Endothelial cell (in vitro differentiated cells): ENCODE results near the gene ATP2C2. TPM values are rescaled to one million over a fixed set of nuclear protein-coding genes. Genes with fewer than 3 reads are reported as not detected.
A peak's percentile ranks its signal among the peaks of the same experiment; 100 is the strongest.

Experiments
- DNase-seq: peaks from one replicate; pipeline ENCODE4 v3.0.0; 2021; ENCODE audit warnings: low spot score
- H3K27ac Mint-ChIP-seq: one replicate; pipeline ENCODE4 v1.8.0; 2021; ENCODE audit warnings: mixed read lengths, inconsistent platforms; ENCODE audit not compliant: unreplicated experiment
- H3K27me3 Mint-ChIP-seq: one replicate; pipeline ENCODE4 v1.8.0; 2021; ENCODE audit warnings: mild to moderate bottlenecking, moderate library complexity, mixed read lengths, inconsistent platforms; ENCODE audit not compliant: unreplicated experiment
- H3K36me3 Mint-ChIP-seq: one replicate; pipeline ENCODE4 v1.8.0; 2021; ENCODE audit warnings: mild to moderate bottlenecking, low read depth, mixed read lengths, inconsistent platforms; ENCODE audit not compliant: unreplicated experiment
- H3K4me1 Mint-ChIP-seq: one replicate; pipeline ENCODE4 v1.8.0; 2021; ENCODE audit warnings: mild to moderate bottlenecking, mixed read lengths, inconsistent platforms; ENCODE audit not compliant: unreplicated experiment
- H3K4me3 Mint-ChIP-seq: one replicate; pipeline ENCODE4 v1.8.0; 2021; ENCODE audit warnings: mild to moderate bottlenecking, mixed read lengths, inconsistent platforms; ENCODE audit not compliant: unreplicated experiment
- H3K9me3 Mint-ChIP-seq: one replicate; pipeline ENCODE4 v1.8.0; 2021; ENCODE audit warnings: mixed read lengths, inconsistent platforms; ENCODE audit not compliant: unreplicated experiment
- total RNA-seq: library from RNA; stranded (reverse); fragmentation: NEBNext Ultra II Directional; extraction: Animal tissue kit (Norgen Biotek cat#: 25700); gene quantifications from one replicate; pipeline ENCODE4 v1.2.1, GENCODE V29; 2021; ENCODE audit not compliant: unreplicated experiment
- TF ChIP-seq, protein P1 (sequence below): fragments of 200-600 bp; sonication (generic); IDR thresholded peaks from one replicate; pipeline ENCODE4 v1.5.0; 2021; ENCODE audit warnings: antibody characterized with exemption; ENCODE audit not compliant: unreplicated experiment

The ATP2C2 gene
- total RNA-seq, 1 donor from 2014 or later: 2.7 TPM

DNA sequence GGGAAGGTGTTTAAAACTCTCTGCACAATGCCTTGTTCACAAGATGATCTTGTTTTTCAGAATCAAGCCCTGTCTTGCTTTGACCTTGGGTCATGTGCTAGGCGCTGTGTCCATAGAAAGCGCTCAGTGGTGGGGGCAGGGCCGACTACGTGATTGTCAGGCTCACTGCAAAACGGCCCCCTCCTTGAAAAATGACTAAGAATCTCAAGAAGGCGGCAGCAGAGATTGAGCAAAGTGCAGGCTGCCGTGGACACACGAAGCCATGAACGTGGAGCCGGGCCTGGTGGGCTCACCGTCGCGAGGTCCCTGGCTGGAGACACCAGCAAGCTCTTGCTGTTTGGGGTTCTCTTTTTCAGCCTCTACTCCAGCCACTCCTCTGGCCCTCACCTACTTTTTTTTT is 10.2 kb downstream of the ATP2C2 start:
- DNase-seq: no peak
- Mint-ChIP-seq H3K4me1 (peaks cover 16% of the 10 kb centered on the region), H3K9me3 (no peaks in the 10 kb centered on the region), H3K36me3 (no peaks in the 10 kb centered on the region), H3K27me3 (peaks cover 3% of the 10 kb centered on the region), H3K27ac (no peak overlapping the region), H3K4me3 (no peak overlapping the region)
- TF ChIP-seq, protein P1, sequence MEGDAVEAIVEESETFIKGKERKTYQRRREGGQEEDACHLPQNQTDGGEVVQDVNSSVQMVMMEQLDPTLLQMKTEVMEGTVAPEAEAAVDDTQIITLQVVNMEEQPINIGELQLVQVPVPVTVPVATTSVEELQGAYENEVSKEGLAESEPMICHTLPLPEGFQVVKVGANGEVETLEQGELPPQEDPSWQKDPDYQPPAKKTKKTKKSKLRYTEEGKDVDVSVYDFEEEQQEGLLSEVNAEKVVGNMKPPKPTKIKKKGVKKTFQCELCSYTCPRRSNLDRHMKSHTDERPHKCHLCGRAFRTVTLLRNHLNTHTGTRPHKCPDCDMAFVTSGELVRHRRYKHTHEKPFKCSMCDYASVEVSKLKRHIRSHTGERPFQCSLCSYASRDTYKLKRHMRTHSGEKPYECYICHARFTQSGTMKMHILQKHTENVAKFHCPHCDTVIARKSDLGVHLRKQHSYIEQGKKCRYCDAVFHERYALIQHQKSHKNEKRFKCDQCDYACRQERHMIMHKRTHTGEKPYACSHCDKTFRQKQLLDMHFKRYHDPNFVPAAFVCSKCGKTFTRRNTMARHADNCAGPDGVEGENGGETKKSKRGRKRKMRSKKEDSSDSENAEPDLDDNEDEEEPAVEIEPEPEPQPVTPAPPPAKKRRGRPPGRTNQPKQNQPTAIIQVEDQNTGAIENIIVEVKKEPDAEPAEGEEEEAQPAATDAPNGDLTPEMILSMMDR: no peak

DNA sequence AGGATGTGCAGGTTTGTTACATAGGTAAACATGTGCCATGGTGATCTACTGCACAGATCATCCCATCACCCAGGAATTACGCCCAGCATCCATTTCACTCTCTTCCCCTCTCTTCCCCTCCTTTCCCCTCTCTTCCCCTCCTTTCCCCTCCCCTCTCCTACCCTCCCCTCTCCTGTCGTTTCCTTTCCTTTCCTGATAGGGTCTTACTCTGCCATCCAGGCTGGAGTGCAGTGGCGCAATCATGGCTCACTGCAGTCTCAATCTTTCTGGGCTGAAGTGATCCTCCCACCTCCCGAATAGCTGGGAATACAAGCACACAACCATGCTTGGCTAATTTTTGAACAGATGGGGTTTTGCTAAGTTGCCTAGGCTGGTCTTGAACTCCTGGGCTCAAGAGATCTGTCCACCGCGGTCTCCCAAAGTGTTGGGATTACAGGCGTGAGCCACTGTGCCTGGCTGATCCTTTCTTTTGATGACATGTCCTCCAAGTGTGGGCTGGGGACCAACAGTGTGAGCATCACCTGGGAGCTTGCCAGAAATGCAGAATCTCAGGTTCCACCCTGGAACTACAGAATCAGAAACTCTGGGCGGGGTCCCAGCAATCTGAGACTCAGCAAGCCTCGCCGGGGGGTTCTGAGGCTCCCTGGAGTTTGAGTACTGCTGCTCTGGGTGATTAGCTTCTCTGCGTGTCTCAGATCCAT is 10.8 kb downstream of the ATP2C2 start:
- H3K27ac Mint-ChIP-seq: no peak overlapping the region
- TF ChIP-seq, protein P1: no peak
- no peaks in the 10 kb centered on the region for H3K9me3 Mint-ChIP-seq
- H3K4me1 Mint-ChIP-seq: peaks cover 16% of the 10 kb centered on the region
- H3K36me3 Mint-ChIP-seq: no peaks in the 10 kb centered on the region
- DNase-seq: no peak
- peaks cover 3% of the 10 kb centered on the region for H3K27me3 Mint-ChIP-seq
- no peak overlapping the region for H3K4me3 Mint-ChIP-seq

DNA sequence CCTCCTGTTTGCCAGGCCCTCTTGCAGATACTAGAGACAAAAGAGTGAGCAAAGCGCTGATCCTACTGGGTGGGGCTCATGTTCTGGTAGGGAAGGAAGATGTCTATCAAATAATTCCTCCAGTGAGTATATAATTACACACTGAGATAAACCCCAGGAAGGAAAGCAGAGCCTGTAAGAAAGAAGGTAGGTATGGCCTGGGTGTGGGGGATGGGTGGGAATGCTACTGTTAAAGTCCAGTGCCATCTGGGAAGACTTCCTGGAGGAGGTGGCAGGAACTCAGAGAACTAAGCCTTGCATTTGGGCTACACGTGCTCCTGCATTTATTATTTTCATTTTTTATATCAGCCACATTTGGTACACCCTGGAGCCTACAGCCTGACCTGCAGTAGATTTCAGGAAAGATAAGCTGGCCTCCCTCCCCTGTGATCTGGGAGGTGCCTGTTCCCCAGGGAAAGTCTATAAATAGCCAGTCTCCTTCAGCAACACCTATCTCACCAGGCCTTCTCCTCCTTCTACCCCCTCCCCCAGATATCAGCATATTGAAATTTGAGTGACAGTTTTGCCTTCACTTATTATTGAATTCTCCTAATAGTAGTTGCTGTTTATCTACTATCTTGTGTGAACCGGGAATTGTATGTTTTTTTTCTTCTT is 11.5 kb downstream of the ATP2C2 start:
- Mint-ChIP-seq H3K36me3 (no peaks in the 10 kb centered on the region), H3K4me3 (no peak overlapping the region), H3K9me3 (peaks cover under 1% of the 10 kb centered on the region), H3K27me3 (peaks cover 3% of the 10 kb centered on the region), H3K27ac (no peak overlapping the region), H3K4me1 (peaks cover 16% of the 10 kb centered on the region)
- TF ChIP-seq, protein P1: no peak
- DNase-seq: no peak

DNA sequence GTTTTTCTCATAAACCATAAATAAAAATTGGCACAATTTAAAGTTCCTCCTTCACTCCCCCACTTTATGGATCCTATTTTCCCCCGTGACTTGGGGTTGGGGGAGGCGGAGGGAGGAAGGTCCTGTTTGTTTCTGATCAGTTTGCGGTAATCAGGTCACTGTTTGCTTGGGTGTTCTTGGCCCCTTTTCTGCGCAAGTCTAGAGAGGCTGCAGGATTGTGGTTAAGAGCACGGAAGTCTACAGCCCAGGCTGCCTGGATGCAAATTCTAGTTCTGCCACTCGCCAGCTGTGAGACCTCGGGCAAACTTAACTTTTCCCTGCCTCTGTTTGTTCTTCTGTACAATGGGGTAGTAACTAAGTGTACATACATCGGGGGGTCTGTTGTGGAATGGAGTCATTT is 12.1 kb downstream of the ATP2C2 start:
- no peak overlapping the region for H3K4me3 Mint-ChIP-seq
- DNase-seq: no peak
- peaks cover 4% of the 10 kb centered on the region for H3K9me3 Mint-ChIP-seq
- peaks cover 16% of the 10 kb centered on the region for H3K4me1 Mint-ChIP-seq
- peak overlapping the region; percentile 46 for H3K27ac Mint-ChIP-seq
- H3K27me3 Mint-ChIP-seq: peaks cover 3% of the 10 kb centered on the region
- TF ChIP-seq, protein P1: no peak
- no peaks in the 10 kb centered on the region for H3K36me3 Mint-ChIP-seq

DNA sequence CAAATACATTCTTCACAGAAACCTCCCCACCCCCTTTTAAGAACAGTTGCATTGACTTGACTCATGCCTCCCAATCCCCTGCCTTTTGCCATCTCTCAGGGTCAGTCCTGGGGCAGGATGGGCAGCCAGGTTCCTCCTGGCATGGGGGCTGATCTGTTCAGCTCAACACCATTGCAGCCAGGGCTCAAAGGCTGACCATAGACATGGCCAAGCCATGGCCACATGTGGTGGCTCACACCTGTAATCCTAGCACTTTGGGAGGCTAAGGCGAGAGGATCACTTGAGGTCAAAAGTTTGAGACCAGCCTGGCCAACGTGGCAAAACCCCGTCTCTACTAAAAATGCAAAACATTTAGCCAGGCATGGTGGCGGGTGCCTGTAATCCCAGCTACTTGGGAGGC is 14.1 kb downstream of the ATP2C2 start:
- peaks cover 16% of the 10 kb centered on the region for H3K4me1 Mint-ChIP-seq
- H3K36me3 Mint-ChIP-seq: no peaks in the 10 kb centered on the region
- peaks cover 4% of the 10 kb centered on the region for H3K9me3 Mint-ChIP-seq
- TF ChIP-seq, protein P1: no peak
- no peak overlapping the region for H3K4me3 Mint-ChIP-seq
- H3K27ac Mint-ChIP-seq: no peak overlapping the region
- H3K27me3 Mint-ChIP-seq: peaks cover 3% of the 10 kb centered on the region
- DNase-seq: no peak
